Measurements from ENCODE around the gene STARD5. TPM values are rescaled to one million over a fixed set of nuclear protein-coding genes. Genes with fewer than 3 reads are reported as not detected.

STARD5 gene
- total and polyA plus RNA-seq, 2 of the 8 experiments (the other 6 are each of a cell fraction or from before 2014, with no cell fraction given) = 5.5 to 10.4 TPM

DNA sequence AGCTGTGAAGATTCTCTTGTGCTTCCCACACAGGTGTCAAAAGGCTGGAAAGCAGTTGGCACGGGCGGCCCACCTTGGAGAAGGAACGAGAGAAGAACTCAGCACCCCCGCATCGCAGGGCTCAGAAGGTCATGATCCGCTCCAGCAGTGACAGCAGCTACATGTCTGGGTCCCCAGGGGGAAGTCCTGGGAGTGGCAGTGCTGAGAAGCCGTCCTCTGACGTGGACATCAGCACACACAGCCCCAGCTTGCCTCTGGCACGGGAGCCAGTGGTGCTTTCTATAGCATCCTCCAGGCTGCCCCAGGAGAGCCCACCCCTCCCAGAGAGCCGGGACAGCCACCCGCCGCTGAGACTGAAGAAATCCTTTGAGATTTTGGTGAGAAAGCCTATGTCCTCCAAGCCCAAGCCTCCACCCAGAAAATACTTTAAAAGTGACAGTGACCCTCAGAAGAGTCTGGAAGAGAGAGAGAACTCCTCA is 31.4 kb downstream of the STARD5 start:
- no peak for FAIRE-seq
- ChIA-PET POLR2A (ENCODE audit: partially characterized antibody) (no interaction called here), CTCF (ENCODE audit: partially characterized antibody) (interaction anchor here (1.1 to 4.0 kb wide), 7 partner anchors 10 to 108 kb away, joined by 3 to 17 read pairs (median 8); no protein-coding TSS in a partner anchor)
- DNase-seq (ENCODE audit: low read depth in 1 of 2, low spot score in 2 of 2) = no peak
- no peak overlapping the region for H2AFZ ChIP-seq (ENCODE audit: low read length)
- no peak overlapping the region for H3K4me2 ChIP-seq (ENCODE audit: insufficient read depth in 1 of 2, low read depth in 2 of 2, low read length in 2 of 2)
- no peak overlapping the region for H2BK12ac ChIP-seq (ENCODE audit: low read depth, low read length)
- H3K4me3 ChIP-seq (ENCODE audit: extremely low read depth in 1 of 4, insufficient read depth in 2 of 4, low read depth in 3 of 4, low read length in 4 of 4) = no peak overlapping the region
- no peak overlapping the region for H3K23ac ChIP-seq (ENCODE audit: insufficient read length)
- H3K4me1 ChIP-seq (replicated peaks in 1 of 4; ENCODE audit: control insufficient read depth in 3 of 4, insufficient read depth in 4 of 4, low read length in 3 of 4) = peaks cover 0 to 7% (median 4%) of the 10 kb centered on the region in 4 experiments; a peak in 4 of 7 replicates
- no peaks in the 10 kb centered on the region for H3K79me1 ChIP-seq (ENCODE audit: low read depth, low read length)
- H4K5ac ChIP-seq (ENCODE audit: insufficient read length, low read depth, low read length) = no peak overlapping the region
- no peak overlapping the region for H2BK15ac ChIP-seq (ENCODE audit: low read length)
- H3K18ac ChIP-seq (ENCODE audit: extremely low read depth, low read length) = no peak overlapping the region
- H2BK5ac ChIP-seq (ENCODE audit: low read depth, low read length) = no peak overlapping the region
- H4K8ac ChIP-seq (ENCODE audit: extremely low read depth, insufficient read depth, low read length) = no peak overlapping the region
- H3K23me2 ChIP-seq (ENCODE audit: low read depth, low read length) = no peaks in the 10 kb centered on the region
- no peak overlapping the region for H2BK20ac ChIP-seq (ENCODE audit: low read length)
- no peak overlapping the region for H3K56ac ChIP-seq (replicated peaks; ENCODE audit: insufficient read length, low read depth, low read length)
- H3K4ac ChIP-seq (replicated peaks; ENCODE audit: insufficient read length, low read depth, low read length) = no peak overlapping the region
- no peak for TF ChIP-seq BACH1 (IDR thresholded peaks at IDR 0.05; ENCODE audit: low read length)
- no peak for TF ChIP-seq EP300 (IDR thresholded peaks at IDR 0.05; ENCODE audit: borderline replicate concordance in 1 of 2, low read depth in 2 of 2, low read length in 2 of 2)
- no peak for TF ChIP-seq POLR2A (IDR thresholded peaks at IDR 0.05; ENCODE audit: control extremely low read depth in 1 of 2, low read depth in 2 of 2, low read length in 2 of 2)
- no peak for TF ChIP-seq SP2 (IDR thresholded peaks at IDR 0.05; ENCODE audit: low read length)
- TF ChIP-seq YY1 (IDR thresholded peaks at IDR 0.05; ENCODE audit: low read depth, low read length) = no peak
- 91% methylated on average over 12 of the region's 12 CpGs; no CpG with 5 or more reads in 1 of the 2 experiments for WGBS, 2 experiments (ENCODE audit: extremely low coverage in 1 of 2, insufficient coverage in 1 of 2, insufficient read length in 1 of 2, insufficient replicate concordance in 2 of 2, low coverage in 1 of 2, low lambda C conversion rate in 2 of 2, missing lambda C conversion rate in 1 of 2)
- no peaks in the 10 kb centered on the region for H3K79me2 ChIP-seq (ENCODE audit: control insufficient read depth in 1 of 2, insufficient read depth in 2 of 2, low read length in 2 of 2)
- no peaks in the 10 kb centered on the region for H3K36me3 ChIP-seq (ENCODE audit: control insufficient read depth in 2 of 4, insufficient read depth in 4 of 4, low read length in 3 of 4)
- H3K14ac ChIP-seq (ENCODE audit: insufficient read length) = no peak overlapping the region
- no peaks in the 10 kb centered on the region for H3K9me3 ChIP-seq (ENCODE audit: insufficient read depth in 2 of 2, low read depth in 1 of 2, low read length in 1 of 2)
- no peak overlapping the region for H3K9ac ChIP-seq (replicated peaks in 1 of 4; ENCODE audit: extremely low read depth in 1 of 4, low read depth in 3 of 4, low read length in 3 of 4)
- no peak overlapping the region for H3K27ac ChIP-seq (ENCODE audit: low read depth, low read length)
- H4K91ac ChIP-seq (replicated peaks; ENCODE audit: insufficient read length, low read length) = no peak overlapping the region
- no peak overlapping the region for H2BK120ac ChIP-seq (replicated peaks; ENCODE audit: low read depth, low read length)
- no peak overlapping the region for H2AK5ac ChIP-seq (ENCODE audit: low read depth, low read length)
- H3K27me3 ChIP-seq (replicated peaks in 1 of 4; ENCODE audit: control insufficient read depth in 3 of 4, extremely low read depth in 1 of 4, insufficient read depth in 3 of 4, low read length in 3 of 4) = no peaks in the 10 kb centered on the region; a peak in 1 of 7 replicates
- no peaks in the 10 kb centered on the region for H4K20me1 ChIP-seq (replicated peaks in 1 of 2; ENCODE audit: control insufficient read depth in 1 of 2, insufficient read depth in 2 of 2, low read length in 2 of 2)

All from H1 (cell line).